Caco-2 (cell line): Measurements from ENCODE around the gene PKMYT1. TPM values are rescaled to one million over a fixed set of nuclear protein-coding genes. Genes with fewer than 3 reads are reported as not detected.

Experiments
- BruUV-seq: library from RNA; stranded (reverse); fragments of 400-500 nt; replicated peaks from 2 replicates; lab custom pipeline; 2021; lab: Mats Ljungman, UMichigan
- CTCF ChIA-PET: fragments of 300-600 bp; sonication (Branson Sonifier 250); formaldehyde crosslinking; loops from one replicate; lab custom pipeline; 2022; ENCODE audit warnings: antibody characterized with exemption; lab: Charles Lee
- POLR2A ChIA-PET: fragments of 300-600 bp; sonication (Branson Sonifier 250); formaldehyde crosslinking; loops from one replicate; lab custom pipeline; 2022; ENCODE audit warnings: antibody characterized with exemption; lab: Charles Lee
- DNase-seq, 2 experiments: peaks; one replicate each; pipeline versions ENCODE4 v3.0.0 to v3.0.0-alpha.2; 2020 to 2022
- H3K27me3 ChIP-seq: replicated peaks from 2 replicates; pipeline ENCODE4 v1.6.0; 2011; ENCODE audit warnings: low read length; ENCODE audit not compliant: control insufficient read depth, insufficient read depth
- H3K36me3 ChIP-seq: 2 replicates; pipeline ENCODE4 v1.5.1; 2011; ENCODE audit warnings: low read length; ENCODE audit not compliant: control insufficient read depth, insufficient read depth
- H3K4me1 ChIP-seq: fragments of 250-450 bp; sonication (Bioruptor Pico); 2 replicates; pipeline ENCODE4 v1.5.1; 2020; ENCODE audit warnings: mild to moderate bottlenecking
- H3K4me3 ChIP-seq: 2 replicates; pipeline ENCODE4 v1.5.1; 2011; ENCODE audit warnings: low read depth, mild to moderate bottlenecking, control low read depth, low read length
- H3K9me3 ChIP-seq: fragments of 250-450 bp; sonication (Bioruptor Pico); 2 replicates; pipeline ENCODE4 v1.5.1; 2020; ENCODE audit warnings: mild to moderate bottlenecking, moderate library complexity
- H3K27ac Mint-ChIP-seq: one replicate; pipeline ENCODE4 v1.8.0; 2022; ENCODE audit warnings: mixed read lengths; ENCODE audit not compliant: unreplicated experiment
- H3K27me3 Mint-ChIP-seq: one replicate; pipeline ENCODE4 v1.8.0; 2022; ENCODE audit warnings: mixed read lengths; ENCODE audit not compliant: insufficient read depth, unreplicated experiment
- H3K36me3 Mint-ChIP-seq: one replicate; pipeline ENCODE4 v1.8.0; 2022; ENCODE audit warnings: mild to moderate bottlenecking, mixed read lengths; ENCODE audit not compliant: insufficient read depth, unreplicated experiment
- H3K4me1 Mint-ChIP-seq: one replicate; pipeline ENCODE4 v1.8.0; 2022; ENCODE audit warnings: low read depth, mixed read lengths; ENCODE audit not compliant: unreplicated experiment
- H3K4me3 Mint-ChIP-seq: one replicate; pipeline ENCODE4 v1.8.0; 2022; ENCODE audit warnings: mild to moderate bottlenecking, moderate library complexity, mixed read lengths; ENCODE audit not compliant: unreplicated experiment
- H3K9me3 Mint-ChIP-seq: one replicate; pipeline ENCODE4 v1.8.0; 2022; ENCODE audit warnings: mixed read lengths; ENCODE audit not compliant: unreplicated experiment
- CTCF ChIP-seq, 2 experiments: fragments of 200-600 bp in 1 of 2; IDR thresholded peaks; 1 replicate in 1 of 2; 2 replicates in 1 of 2; pipeline versions ENCODE4 v1.5.1 to v1.8.0; 2011 to 2022; ENCODE audit warnings: antibody characterized with exemption in 1 of 2, control low read depth in 1 of 2, inconsistent platforms in 1 of 2, low read depth in 1 of 2, low read length in 1 of 2, mild to moderate bottlenecking in 1 of 2, moderate library complexity in 1 of 2; ENCODE audit not compliant: insufficient read depth in 1 of 2, severe bottlenecking in 1 of 2, unreplicated experiment in 1 of 2
- intact Hi-C: fragments of 100-400 bp; cut with micrococcal nuclease; formaldehyde crosslinking; loops from one replicate; pipeline ENCODE4 v1.10.0; 2022; ENCODE audit not compliant: unreplicated experiment
- total RNA-seq: library from RNA; stranded (reverse); gene quantifications from 2 replicates; pipeline ENCODE4 v1.2.3, GENCODE V29; 2022

Gene PKMYT1
- total RNA-seq, 1 experiment from 2014 or later: 73.7 TPM

- DNase-seq: no peak
- H3K4me3 Mint-ChIP-seq: peak overlapping the region; percentile 91
- no peaks in the 10 kb centered on the region for H3K27me3 Mint-ChIP-seq
- Histone ChIP-seq H3K9me3 (no peaks in the 10 kb centered on the region), H3K27me3 (no peaks in the 10 kb centered on the region), H3K36me3 (no peaks in the 10 kb centered on the region; the same call in 1 of the 2 replicates), H3K4me1 (peaks cover 16% of the 10 kb centered on the region), H3K4me3 (no peak overlapping the region)
- peaks cover 12% of the 10 kb centered on the region for H3K36me3 Mint-ChIP-seq
- intact Hi-C loops: loop anchor here (1.0 kb wide), 1 partner anchor 42 kb away; the partner anchor contains the start of gene THOC6
- no TSS peak for BruUV-seq
- no peak for TF ChIP-seq CTCF (IDR thresholded peaks at IDR 0.05; ENCODE audit: insufficient read depth in 1 of 2, low read depth in 1 of 2, low read length in 1 of 2, severe bottlenecking in 1 of 2, unreplicated experiment in 1 of 2)
- H3K27ac Mint-ChIP-seq: peak overlapping the region; percentile 21
- ChIA-PET POLR2A (interaction anchor here (1.7 kb wide), 1 partner anchor 18 kb away, joined by 5 read pairs; the partner anchor contains the start of gene KREMEN2), CTCF (interaction anchor here (1.6 kb wide), 1 partner anchor 17 kb away, joined by 4 read pairs; no protein-coding TSS in a partner anchor)
- H3K9me3 Mint-ChIP-seq: no peaks in the 10 kb centered on the region
- no peaks in the 10 kb centered on the region for H3K4me1 Mint-ChIP-seq
These were observed 1.6 kb upstream of the PKMYT1 start for GRCh38 chr16:2981899-2982250.

DNA sequence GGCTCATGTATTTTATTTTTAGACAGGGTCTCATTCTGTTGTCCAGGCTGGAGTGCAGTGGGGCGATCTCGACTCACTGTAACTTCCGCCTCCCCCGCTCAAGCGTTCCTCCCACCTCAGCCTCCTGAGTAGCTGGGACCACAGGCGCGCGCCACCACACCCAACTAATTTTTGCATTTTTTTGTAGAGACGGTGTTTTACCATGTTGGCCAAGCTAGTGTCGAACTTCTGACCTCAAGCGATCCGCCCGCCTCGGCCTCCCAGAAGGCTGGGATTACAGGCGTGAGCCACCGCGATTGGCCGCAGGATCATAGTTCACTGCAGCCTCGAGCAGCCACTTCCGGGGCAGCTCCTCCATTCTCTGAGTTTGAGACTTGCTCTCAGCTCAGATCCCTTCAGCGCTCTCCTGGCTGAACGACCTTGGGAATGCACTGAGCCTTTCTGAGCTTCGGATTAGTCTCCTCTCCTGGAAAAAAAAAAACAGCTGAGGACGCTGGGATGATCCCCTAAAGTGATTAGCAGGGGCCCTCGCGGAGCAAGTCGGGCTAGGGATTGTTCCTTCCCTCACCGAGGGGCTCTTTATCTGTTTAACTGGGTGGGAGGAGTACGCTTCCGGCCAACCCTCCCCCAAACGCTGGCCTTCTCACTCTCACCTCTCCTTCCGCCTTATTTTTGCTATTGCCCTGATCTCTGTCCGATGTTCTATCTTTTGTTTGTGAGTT lies 1.1 kb upstream of the PKMYT1 start:
- no peak for DNase-seq
- TF ChIP-seq CTCF (IDR thresholded peaks at IDR 0.05; ENCODE audit: insufficient read depth in 1 of 2, low read depth in 1 of 2, low read length in 1 of 2, severe bottlenecking in 1 of 2, unreplicated experiment in 1 of 2): no peak
- no peaks in the 10 kb centered on the region for H3K9me3 Mint-ChIP-seq
- H3K9me3 ChIP-seq: no peaks in the 10 kb centered on the region
- H3K4me1 ChIP-seq: peaks cover 16% of the 10 kb centered on the region
- no peaks in the 10 kb centered on the region for H3K27me3 Mint-ChIP-seq
- ChIA-PET CTCF (interaction anchor here (0.6 to 1.6 kb wide), 2 partner anchors 16 to 43 kb away, joined by 4 to 6 read pairs; no protein-coding TSS in a partner anchor), POLR2A (interaction anchor here (1.5 to 1.7 kb wide), 2 partner anchors 17 to 22 kb away, joined by 5 read pairs; partner anchors contain the start of gene KREMEN2)
- H3K36me3 ChIP-seq: no peaks in the 10 kb centered on the region; the same call in 1 of the 2 replicates
- H3K4me3 Mint-ChIP-seq: peak overlapping the region; percentile 91
- H3K27ac Mint-ChIP-seq: peak overlapping the region; percentile 21
- H3K4me3 ChIP-seq: peak overlapping the region; percentile 82; the same call in 1 of the 2 replicates
- no TSS peak for BruUV-seq
- H3K27me3 ChIP-seq: no peaks in the 10 kb centered on the region
- peaks cover 12% of the 10 kb centered on the region for H3K36me3 Mint-ChIP-seq
- intact Hi-C loops: loop anchor here (1.0 kb wide), 1 partner anchor 43 kb away; the partner anchor contains the start of gene THOC6
- H3K4me1 Mint-ChIP-seq: no peaks in the 10 kb centered on the region

DNA sequence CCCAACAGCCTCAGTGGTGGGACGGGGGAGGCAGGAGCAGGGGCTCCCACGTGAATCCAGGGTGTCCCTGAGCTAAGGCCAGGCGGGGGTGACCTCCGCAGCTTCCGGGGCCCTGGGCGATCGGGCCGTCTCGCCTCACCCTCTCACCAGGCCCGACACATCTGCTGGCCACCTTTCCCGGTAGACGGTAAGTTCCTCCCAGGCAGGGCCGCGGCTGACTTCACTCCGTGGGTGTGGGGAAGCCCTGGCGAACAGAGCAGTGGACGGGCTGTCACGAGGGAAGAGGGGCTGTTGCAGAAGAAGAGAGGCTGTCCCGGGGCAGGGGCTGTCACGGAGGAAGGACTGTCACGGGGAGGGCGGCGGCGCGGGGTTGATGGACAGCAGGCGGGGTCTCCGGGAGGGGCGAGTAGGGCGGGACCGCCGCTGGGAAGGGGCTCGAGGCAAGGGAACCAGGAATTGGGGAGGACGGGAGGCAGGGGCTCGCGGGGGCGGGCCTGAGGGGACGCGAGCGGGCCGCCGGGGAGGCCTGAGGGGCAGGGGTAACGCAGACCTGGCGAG lies 498 bp downstream of the PKMYT1 start:
- H3K4me1 Mint-ChIP-seq: no peaks in the 10 kb centered on the region
- peaks cover 18% of the 10 kb centered on the region for H3K36me3 Mint-ChIP-seq
- intact Hi-C loops: no loop called here
- peak overlapping the region; percentile 80 for H3K27ac Mint-ChIP-seq
- H3K4me3 ChIP-seq: peak overlapping the region; percentile 82
- CTCF ChIA-PET: interaction anchor here (0.6 to 1.7 kb wide), 2 partner anchors 10 to 171 kb away, joined by 5 to 6 read pairs; partner anchors contain the start of gene PAQR4
- H3K4me3 Mint-ChIP-seq: peak overlapping the region; percentile 91
- BruUV-seq: TSS peak; percentile 56
- no peaks in the 10 kb centered on the region for H3K27me3 ChIP-seq
- H3K9me3 ChIP-seq: no peaks in the 10 kb centered on the region
- H3K9me3 Mint-ChIP-seq: no peaks in the 10 kb centered on the region
- DNase-seq: peak in 1 of 2 experiments; percentile 60
- H3K36me3 ChIP-seq: no peaks in the 10 kb centered on the region; the same call in 1 of the 2 replicates
- POLR2A ChIA-PET: interaction anchor here (0.7 to 1.5 kb wide), 3 partner anchors 24 to 63 kb away, joined by 3 to 5 read pairs (median 5); no protein-coding TSS in a partner anchor
- H3K4me1 ChIP-seq: peaks cover 16% of the 10 kb centered on the region
- no peaks in the 10 kb centered on the region for H3K27me3 Mint-ChIP-seq
- no peak for TF ChIP-seq CTCF (IDR thresholded peaks at IDR 0.05; ENCODE audit: insufficient read depth in 1 of 2, low read depth in 1 of 2, low read length in 1 of 2, severe bottlenecking in 1 of 2, unreplicated experiment in 1 of 2)
